WTC11 (cell line): Measurements from ENCODE around the gene DUSP2.

Experiments used
- CBFB ChIP-seq: sonication (generic); formaldehyde crosslinking; IDR thresholded peaks from 2 replicates; pipeline ENCODE4 v1.8.1; 2022; ENCODE audit warnings: mild to moderate bottlenecking, low read depth, missing genetic modification reagents
- ETV6 ChIP-seq: sonication (generic); formaldehyde crosslinking; IDR thresholded peaks from 2 replicates; pipeline ENCODE4 v1.8.1; 2022; ENCODE audit warnings: mild to moderate bottlenecking, missing genetic modification reagents
- JUN ChIP-seq: sonication (generic); formaldehyde crosslinking; IDR thresholded peaks from 2 replicates; pipeline ENCODE4 v1.8.0; 2023; ENCODE audit warnings: mild to moderate bottlenecking, missing genetic modification reagents
- NFE2L1 ChIP-seq: sonication (generic); formaldehyde crosslinking; IDR thresholded peaks from 2 replicates; pipeline ENCODE4 v1.8.1; 2023; ENCODE audit warnings: missing genetic modification reagents
- SP1 ChIP-seq: sonication (generic); formaldehyde crosslinking; conservative IDR thresholded peaks from 2 replicates; pipeline ENCODE4 v1.8.1; 2022; ENCODE audit warnings: missing genetic modification reagents
- TF ChIP-seq, protein P1 (sequence below): sonication (generic); formaldehyde crosslinking; conservative IDR thresholded peaks from 2 replicates; pipeline ENCODE4 v1.8.1; 2022; ENCODE audit warnings: mild to moderate bottlenecking, missing genetic modification reagents
- TF ChIP-seq, protein P2 (sequence below): fragments of 200-600 bp; IDR thresholded peaks from 2 replicates; pipeline ENCODE4 v1.8.0; 2022; ENCODE audit warnings: antibody characterized with exemption
- TF ChIP-seq, protein P3 (sequence below): sonication (generic); formaldehyde crosslinking; IDR thresholded peaks from 2 replicates; pipeline ENCODE4 v1.8.1; 2023; ENCODE audit warnings: mild to moderate bottlenecking, missing genetic modification reagents, borderline replicate concordance

DNA sequence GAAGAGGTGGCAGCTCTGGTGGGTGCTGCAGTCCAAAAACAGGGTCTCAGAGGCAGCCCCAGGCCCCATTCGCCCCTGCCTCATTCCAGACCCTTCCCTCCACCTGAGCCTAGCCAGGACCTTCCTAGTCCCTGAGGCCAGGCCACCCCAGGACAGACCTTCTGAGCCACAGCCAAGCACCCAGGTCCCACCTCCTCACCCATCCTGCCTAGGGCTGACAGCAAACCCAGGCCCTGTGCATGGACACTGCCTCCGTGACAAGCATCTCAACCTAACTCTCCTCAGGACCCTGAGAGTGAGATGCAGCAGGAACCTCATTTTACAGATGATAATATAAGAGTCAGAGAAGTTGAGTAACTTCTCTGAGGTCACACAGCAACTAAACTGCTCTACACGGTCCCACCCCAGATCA, 44.3 kb downstream of the DUSP2 start:
- TF ChIP-seq ETV6 (CRISPR knock-in tag) (no peak), JUN (CRISPR knock-in tag) (no peak), NFE2L1 (CRISPR knock-in tag) (no peak), SP1 (CRISPR knock-in tag) (no peak), CBFB (no peak)
- TF ChIP-seq, protein P1, sequence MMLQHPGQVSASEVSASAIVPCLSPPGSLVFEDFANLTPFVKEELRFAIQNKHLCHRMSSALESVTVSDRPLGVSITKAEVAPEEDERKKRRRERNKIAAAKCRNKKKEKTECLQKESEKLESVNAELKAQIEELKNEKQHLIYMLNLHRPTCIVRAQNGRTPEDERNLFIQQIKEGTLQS (CRISPR knock-in tag), result no peak
- TF ChIP-seq, protein P2, sequence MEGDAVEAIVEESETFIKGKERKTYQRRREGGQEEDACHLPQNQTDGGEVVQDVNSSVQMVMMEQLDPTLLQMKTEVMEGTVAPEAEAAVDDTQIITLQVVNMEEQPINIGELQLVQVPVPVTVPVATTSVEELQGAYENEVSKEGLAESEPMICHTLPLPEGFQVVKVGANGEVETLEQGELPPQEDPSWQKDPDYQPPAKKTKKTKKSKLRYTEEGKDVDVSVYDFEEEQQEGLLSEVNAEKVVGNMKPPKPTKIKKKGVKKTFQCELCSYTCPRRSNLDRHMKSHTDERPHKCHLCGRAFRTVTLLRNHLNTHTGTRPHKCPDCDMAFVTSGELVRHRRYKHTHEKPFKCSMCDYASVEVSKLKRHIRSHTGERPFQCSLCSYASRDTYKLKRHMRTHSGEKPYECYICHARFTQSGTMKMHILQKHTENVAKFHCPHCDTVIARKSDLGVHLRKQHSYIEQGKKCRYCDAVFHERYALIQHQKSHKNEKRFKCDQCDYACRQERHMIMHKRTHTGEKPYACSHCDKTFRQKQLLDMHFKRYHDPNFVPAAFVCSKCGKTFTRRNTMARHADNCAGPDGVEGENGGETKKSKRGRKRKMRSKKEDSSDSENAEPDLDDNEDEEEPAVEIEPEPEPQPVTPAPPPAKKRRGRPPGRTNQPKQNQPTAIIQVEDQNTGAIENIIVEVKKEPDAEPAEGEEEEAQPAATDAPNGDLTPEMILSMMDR, result no peak
- TF ChIP-seq, protein P3, sequence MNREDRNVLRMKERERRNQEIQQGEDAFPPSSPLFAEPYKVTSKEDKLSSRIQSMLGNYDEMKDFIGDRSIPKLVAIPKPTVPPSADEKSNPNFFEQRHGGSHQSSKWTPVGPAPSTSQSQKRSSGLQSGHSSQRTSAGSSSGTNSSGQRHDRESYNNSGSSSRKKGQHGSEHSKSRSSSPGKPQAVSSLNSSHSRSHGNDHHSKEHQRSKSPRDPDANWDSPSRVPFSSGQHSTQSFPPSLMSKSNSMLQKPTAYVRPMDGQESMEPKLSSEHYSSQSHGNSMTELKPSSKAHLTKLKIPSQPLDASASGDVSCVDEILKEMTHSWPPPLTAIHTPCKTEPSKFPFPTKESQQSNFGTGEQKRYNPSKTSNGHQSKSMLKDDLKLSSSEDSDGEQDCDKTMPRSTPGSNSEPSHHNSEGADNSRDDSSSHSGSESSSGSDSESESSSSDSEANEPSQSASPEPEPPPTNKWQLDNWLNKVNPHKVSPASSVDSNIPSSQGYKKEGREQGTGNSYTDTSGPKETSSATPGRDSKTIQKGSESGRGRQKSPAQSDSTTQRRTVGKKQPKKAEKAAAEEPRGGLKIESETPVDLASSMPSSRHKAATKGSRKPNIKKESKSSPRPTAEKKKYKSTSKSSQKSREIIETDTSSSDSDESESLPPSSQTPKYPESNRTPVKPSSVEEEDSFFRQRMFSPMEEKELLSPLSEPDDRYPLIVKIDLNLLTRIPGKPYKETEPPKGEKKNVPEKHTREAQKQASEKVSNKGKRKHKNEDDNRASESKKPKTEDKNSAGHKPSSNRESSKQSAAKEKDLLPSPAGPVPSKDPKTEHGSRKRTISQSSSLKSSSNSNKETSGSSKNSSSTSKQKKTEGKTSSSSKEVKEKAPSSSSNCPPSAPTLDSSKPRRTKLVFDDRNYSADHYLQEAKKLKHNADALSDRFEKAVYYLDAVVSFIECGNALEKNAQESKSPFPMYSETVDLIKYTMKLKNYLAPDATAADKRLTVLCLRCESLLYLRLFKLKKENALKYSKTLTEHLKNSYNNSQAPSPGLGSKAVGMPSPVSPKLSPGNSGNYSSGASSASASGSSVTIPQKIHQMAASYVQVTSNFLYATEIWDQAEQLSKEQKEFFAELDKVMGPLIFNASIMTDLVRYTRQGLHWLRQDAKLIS, result no peak
